Measurements from ENCODE around the gene DCC.

Gene DCC

GRCh38 chr18:52682260-52682659 is 342.3 kb downstream of the DCC start:
- Histone ChIP-seq H3K4me1 (no peaks in the 10 kb centered on the region), H3K79me2 (no peaks in the 10 kb centered on the region), H2AFZ (no peak overlapping the region), H3K36me3 (ENCODE audit: control insufficient read depth, insufficient read depth, low read length) (no peaks in the 10 kb centered on the region), H3K9ac (no peak overlapping the region), H3K4me2 (ENCODE audit: low read length) (no peak overlapping the region), H3K9me3 (ENCODE audit: control insufficient read depth, low read length) (no peaks in the 10 kb centered on the region), H3K27ac (no peak overlapping the region), H3K27me3 (ENCODE audit: control insufficient read depth, insufficient read depth, low read length) (no peaks in the 10 kb centered on the region), H3K4me3 (ENCODE audit: low read depth, low read length) (no peak overlapping the region)
- TF ChIP-seq, protein P1, sequence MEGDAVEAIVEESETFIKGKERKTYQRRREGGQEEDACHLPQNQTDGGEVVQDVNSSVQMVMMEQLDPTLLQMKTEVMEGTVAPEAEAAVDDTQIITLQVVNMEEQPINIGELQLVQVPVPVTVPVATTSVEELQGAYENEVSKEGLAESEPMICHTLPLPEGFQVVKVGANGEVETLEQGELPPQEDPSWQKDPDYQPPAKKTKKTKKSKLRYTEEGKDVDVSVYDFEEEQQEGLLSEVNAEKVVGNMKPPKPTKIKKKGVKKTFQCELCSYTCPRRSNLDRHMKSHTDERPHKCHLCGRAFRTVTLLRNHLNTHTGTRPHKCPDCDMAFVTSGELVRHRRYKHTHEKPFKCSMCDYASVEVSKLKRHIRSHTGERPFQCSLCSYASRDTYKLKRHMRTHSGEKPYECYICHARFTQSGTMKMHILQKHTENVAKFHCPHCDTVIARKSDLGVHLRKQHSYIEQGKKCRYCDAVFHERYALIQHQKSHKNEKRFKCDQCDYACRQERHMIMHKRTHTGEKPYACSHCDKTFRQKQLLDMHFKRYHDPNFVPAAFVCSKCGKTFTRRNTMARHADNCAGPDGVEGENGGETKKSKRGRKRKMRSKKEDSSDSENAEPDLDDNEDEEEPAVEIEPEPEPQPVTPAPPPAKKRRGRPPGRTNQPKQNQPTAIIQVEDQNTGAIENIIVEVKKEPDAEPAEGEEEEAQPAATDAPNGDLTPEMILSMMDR (IDR thresholded peaks at IDR 0.05), result no peak

GRCh38 chr18:52685316-52685715 is 345.3 kb downstream of the DCC start:
- TF ChIP-seq, protein P1 (IDR thresholded peaks at IDR 0.05), result no peak
- no peaks in the 10 kb centered on the region for H3K4me1 ChIP-seq
- no peak overlapping the region for H3K4me3 ChIP-seq (ENCODE audit: low read depth, low read length)

GRCh38 chr18:52691841-52692240 is 351.8 kb downstream of the DCC start:
- TF ChIP-seq, protein P1 (IDR thresholded peaks at IDR 0.05), result no peak
- no peak overlapping the region for H3K4me2 ChIP-seq (ENCODE audit: low read length)
- no peak overlapping the region for H3K4me3 ChIP-seq (ENCODE audit: low read depth, low read length)
- H3K9me3 ChIP-seq (ENCODE audit: control insufficient read depth, low read length), result no peaks in the 10 kb centered on the region
- H2AFZ ChIP-seq, result no peak overlapping the region
- H3K27ac ChIP-seq, result no peak overlapping the region
- no peaks in the 10 kb centered on the region for H3K4me1 ChIP-seq
- no peaks in the 10 kb centered on the region for H3K79me2 ChIP-seq
- H3K36me3 ChIP-seq (ENCODE audit: control insufficient read depth, insufficient read depth, low read length), result no peaks in the 10 kb centered on the region
- no peak overlapping the region for H3K9ac ChIP-seq
- no peaks in the 10 kb centered on the region for H3K27me3 ChIP-seq (ENCODE audit: control insufficient read depth, insufficient read depth, low read length)

More at GRCh38 chr18:52685316-52685715, 345.3 kb downstream of the DCC start:
- Histone ChIP-seq H3K9me3 (ENCODE audit: control insufficient read depth, low read length) (no peaks in the 10 kb centered on the region), H3K27me3 (ENCODE audit: control insufficient read depth, insufficient read depth, low read length) (no peaks in the 10 kb centered on the region), H3K79me2 (no peaks in the 10 kb centered on the region), H3K27ac (no peak overlapping the region), H3K36me3 (ENCODE audit: control insufficient read depth, insufficient read depth, low read length) (no peaks in the 10 kb centered on the region), H3K9ac (no peak overlapping the region), H3K4me2 (ENCODE audit: low read length) (no peak overlapping the region), H2AFZ (no peak overlapping the region)

- Histone ChIP-seq H3K36me3 (ENCODE audit: control insufficient read depth, insufficient read depth, low read length) (no peaks in the 10 kb centered on the region), H3K4me2 (ENCODE audit: low read length) (no peak overlapping the region), H3K9ac (no peak overlapping the region), H3K9me3 (ENCODE audit: control insufficient read depth, low read length) (no peaks in the 10 kb centered on the region), H3K4me3 (ENCODE audit: low read depth, low read length) (no peak overlapping the region), H2AFZ (no peak overlapping the region), H3K79me2 (no peaks in the 10 kb centered on the region), H3K27me3 (ENCODE audit: control insufficient read depth, insufficient read depth, low read length) (no peaks in the 10 kb centered on the region), H3K4me1 (no peaks in the 10 kb centered on the region), H3K27ac (no peak overlapping the region)
- TF ChIP-seq, protein P1 (IDR thresholded peaks at IDR 0.05), result no peak
Measured at GRCh38 chr18:52694804-52695203, 354.8 kb downstream of the DCC start.

- Histone ChIP-seq H3K9ac (no peak overlapping the region), H3K9me3 (ENCODE audit: control insufficient read depth, low read length) (no peaks in the 10 kb centered on the region), H3K4me3 (ENCODE audit: low read depth, low read length) (no peak overlapping the region), H3K4me2 (ENCODE audit: low read length) (no peak overlapping the region), H3K27me3 (ENCODE audit: control insufficient read depth, insufficient read depth, low read length) (no peaks in the 10 kb centered on the region), H3K79me2 (no peaks in the 10 kb centered on the region), H3K4me1 (no peaks in the 10 kb centered on the region), H3K27ac (no peak overlapping the region), H3K36me3 (ENCODE audit: control insufficient read depth, insufficient read depth, low read length) (no peaks in the 10 kb centered on the region), H2AFZ (no peak overlapping the region)
- TF ChIP-seq, protein P1 (IDR thresholded peaks at IDR 0.05), result no peak
Measured at GRCh38 chr18:52700116-52700515, 360.1 kb downstream of the DCC start.
